H9 (cell line): ENCODE measurements around the gene PACSIN3. TPM values are rescaled to one million over a fixed set of nuclear protein-coding genes. Genes with fewer than 3 reads are reported as not detected.

Source experiments
- DNase-seq: peaks from one replicate; pipeline ENCODE4 v3.0.0-alpha.2; 2017
- H2AFZ ChIP-seq: one replicate; pipeline ENCODE4 v1.6.1; 2013; ENCODE audit warnings: mild to moderate bottlenecking, low read length, control low read depth, moderate library complexity
- H2AK5ac ChIP-seq: 2 replicates; pipeline ENCODE4 v1.6.1; 2013; ENCODE audit warnings: low read length, control low read depth, mixed read lengths; ENCODE audit not compliant: insufficient read length
- H2BK120ac ChIP-seq: one replicate; pipeline ENCODE4 v1.6.1; 2013; ENCODE audit warnings: low read depth, mild to moderate bottlenecking, low read length, control low read depth, inconsistent platforms; ENCODE audit not compliant: poor library complexity, severe bottlenecking
- H2BK12ac ChIP-seq: 2 replicates; pipeline ENCODE4 v1.6.1; 2013; ENCODE audit warnings: low read length, control low read depth, mixed read lengths, low read depth; ENCODE audit not compliant: insufficient read length
- H2BK15ac ChIP-seq: 2 replicates; pipeline ENCODE4 v1.6.1; 2013; ENCODE audit warnings: low read depth, low read length, control low read depth
- H2BK20ac ChIP-seq: one replicate; pipeline ENCODE4 v1.6.1; 2013; ENCODE audit warnings: low read depth, mild to moderate bottlenecking, low read length, control low read depth, inconsistent platforms; ENCODE audit not compliant: poor library complexity, severe bottlenecking
- H2BK5ac ChIP-seq: 2 replicates; pipeline ENCODE4 v1.6.1; 2013; ENCODE audit warnings: low read length, control low read depth, mixed read lengths; ENCODE audit not compliant: insufficient read length
- H3K14ac ChIP-seq: 2 replicates; pipeline ENCODE4 v1.6.1; 2013; ENCODE audit warnings: low read length, control low read depth; ENCODE audit not compliant: insufficient read depth
- H3K18ac ChIP-seq: 2 replicates; pipeline ENCODE4 v1.6.1; 2013; ENCODE audit warnings: low read depth, mild to moderate bottlenecking, mixed read lengths, low read length, control low read depth; ENCODE audit not compliant: insufficient read length
- H3K23ac ChIP-seq: 2 replicates; pipeline ENCODE4 v1.6.1; 2013; ENCODE audit warnings: low read length, control low read depth, mixed read lengths, low read depth; ENCODE audit not compliant: insufficient read length
- H3K23me2 ChIP-seq: 2 replicates; pipeline ENCODE4 v1.6.1; 2013; ENCODE audit warnings: low read depth, mild to moderate bottlenecking, mixed read lengths, low read length, control low read depth; ENCODE audit not compliant: insufficient read length, poor library complexity, severe bottlenecking
- H3K27ac ChIP-seq: 2 replicates; pipeline ENCODE4 v1.5.1; 2013; ENCODE audit warnings: low read length, control low read depth, mixed read lengths, low read depth; ENCODE audit not compliant: insufficient read length
- H3K27me3 ChIP-seq: 2 replicates; pipeline ENCODE4 v1.6.1; 2013; ENCODE audit warnings: low read length, control low read depth, inconsistent platforms; ENCODE audit not compliant: insufficient read depth
- H3K4ac ChIP-seq: 2 replicates; pipeline ENCODE4 v1.6.1; 2013; ENCODE audit warnings: low read depth, mild to moderate bottlenecking, control low read depth, inconsistent platforms, low read length, moderate library complexity
- H3K4me1 ChIP-seq: 2 replicates; pipeline ENCODE4 v1.6.1; 2013; ENCODE audit warnings: low read length, control low read depth, inconsistent platforms; ENCODE audit not compliant: insufficient read depth
- H3K4me2 ChIP-seq: 2 replicates; pipeline ENCODE4 v1.6.1; 2013; ENCODE audit warnings: low read length, control low read depth, mixed read lengths; ENCODE audit not compliant: insufficient read length, insufficient read depth
- H3K56ac ChIP-seq: 2 replicates; pipeline ENCODE4 v1.6.1; 2013; ENCODE audit warnings: low read depth, mild to moderate bottlenecking, mixed read lengths, low read length, control low read depth; ENCODE audit not compliant: insufficient read length
- H3K79me1 ChIP-seq: 2 replicates; pipeline ENCODE4 v1.6.1; 2013; ENCODE audit warnings: low read depth, mild to moderate bottlenecking, moderate library complexity, low read length, control low read depth, inconsistent platforms; ENCODE audit not compliant: insufficient read depth, poor library complexity, severe bottlenecking
- H3K79me2 ChIP-seq: 2 replicates; pipeline ENCODE4 v1.6.1; 2013; ENCODE audit warnings: low read length, control low read depth, inconsistent platforms; ENCODE audit not compliant: insufficient read depth
- H3K9ac ChIP-seq: 2 replicates; pipeline ENCODE4 v1.6.1; 2013; ENCODE audit warnings: low read length, control low read depth, mixed read lengths; ENCODE audit not compliant: insufficient read length; ENCODE audit errors: extremely low read depth
- H3K9me3 ChIP-seq: one replicate; pipeline ENCODE4 v1.6.1; 2013; ENCODE audit warnings: low read depth, low read length, inconsistent platforms; ENCODE audit not compliant: control insufficient read depth
- H3T11ph ChIP-seq: one replicate; pipeline ENCODE4 v1.6.1; 2013; ENCODE audit warnings: mild to moderate bottlenecking, low read length, control low read depth, inconsistent platforms
- H4K20me1 ChIP-seq: one replicate; pipeline ENCODE4 v1.6.1; 2013; ENCODE audit not compliant: control insufficient read depth, insufficient read length, insufficient read depth
- H4K5ac ChIP-seq: 2 replicates; pipeline ENCODE4 v1.6.1; 2013; ENCODE audit warnings: low read depth, mild to moderate bottlenecking, mixed read lengths, low read length, control low read depth; ENCODE audit not compliant: insufficient read length
- H4K8ac ChIP-seq: replicated peaks from 2 replicates; pipeline ENCODE4 v1.6.1; 2013; ENCODE audit warnings: low read length, control low read depth, mixed read lengths, low read depth; ENCODE audit not compliant: insufficient read length
- H4K91ac ChIP-seq: 2 replicates; pipeline ENCODE4 v1.6.1; 2013; ENCODE audit warnings: low read depth, mild to moderate bottlenecking, moderate library complexity, mixed read lengths, low read length, control low read depth; ENCODE audit not compliant: insufficient read length
- H3K27ac Mint-ChIP-seq, 3 experiments: 2 replicates in 2 of 3; 3 replicates in 1 of 3; pipeline ENCODE4 v1.8.0; 2020 to 2021; ENCODE audit warnings: mixed read lengths in 3 of 3, mild to moderate bottlenecking in 1 of 3, moderate library complexity in 1 of 3
- H3K27me3 Mint-ChIP-seq: 2 replicates; pipeline ENCODE4 v1.8.0; 2021; ENCODE audit warnings: low read depth, mild to moderate bottlenecking, moderate library complexity, mixed read lengths
- H3K36me3 Mint-ChIP-seq, 3 experiments: 2 replicates in 2 of 3; 3 replicates in 1 of 3; pipeline ENCODE4 v1.8.0; 2020 to 2021; ENCODE audit warnings: low read depth in 3 of 3, mixed read lengths in 3 of 3; ENCODE audit not compliant: insufficient read depth in 1 of 3
- H3K4me1 Mint-ChIP-seq, 2 experiments: 2 replicates each; pipeline ENCODE4 v1.8.0; 2020; ENCODE audit warnings: mixed read lengths in 2 of 2
- H3K4me3 Mint-ChIP-seq, 2 experiments: 2 replicates in 1 of 2; 3 replicates in 1 of 2; pipeline ENCODE4 v1.8.0; 2020 to 2021; ENCODE audit warnings: mild to moderate bottlenecking in 2 of 2, mixed read lengths in 2 of 2, moderate library complexity in 1 of 2
- H3K9me3 Mint-ChIP-seq, 2 experiments: 2 replicates in 1 of 2; 3 replicates in 1 of 2; pipeline ENCODE4 v1.8.0; 2020; ENCODE audit warnings: mild to moderate bottlenecking in 2 of 2, mixed read lengths in 2 of 2, moderate library complexity in 1 of 2
- CTCF ChIP-seq: fragments of 200-600 bp; sonication (generic); conservative IDR thresholded peaks from 3 replicates; pipeline ENCODE4 v1.8.0; 2021; ENCODE audit warnings: antibody characterized with exemption, mild to moderate bottlenecking
- WGBS: extraction: QIAGEN DNeasy Blood & Tissue Kit; methylation state at CpG from one replicate; pipeline ENCODE4 v1.1.7; 2013; ENCODE audit warnings: missing lambda C conversion rate, low lambda C conversion rate, mixed read lengths; ENCODE audit not compliant: insufficient read length; ENCODE audit errors: extremely low coverage; 5-methylcytosine and 5-hydroxymethylcytosine counted together
- total RNA-seq: library from RNA; stranded (reverse); gene quantifications from 2 replicates; pipeline ENCODE4 v1.2.1, GENCODE V29; 2021

Gene PACSIN3
- total RNA-seq, 1 experiment from 2014 or later, result 63.0 TPM

GRCh38 chr11:47188259-47188658 is 2.0 kb upstream of the PACSIN3 start:
- no peaks in the 10 kb centered on the region for H4K20me1 ChIP-seq
- H3K14ac ChIP-seq, result no peak overlapping the region
- no peak overlapping the region for H3K27ac ChIP-seq
- no peak overlapping the region for H3K56ac ChIP-seq
- no peak overlapping the region for H2BK120ac ChIP-seq
- Mint-ChIP-seq H3K36me3 (peaks cover 0 to 6% (median 5%) of the 10 kb centered on the region in 3 experiments; a peak in 4 of 7 replicates), H3K9me3 (no peaks in the 10 kb centered on the region), H3K4me1 (peaks cover 18 to 29% of the 10 kb centered on the region in 2 experiments), H3K27me3 (peaks cover 28% of the 10 kb centered on the region), H3K27ac (no peak overlapping the region), H3K4me3 (peak overlapping the region; percentile 71 to 91; a peak in 2 of 5 replicates)
- H2BK5ac ChIP-seq, result no peak overlapping the region
- no peaks in the 10 kb centered on the region for H3K79me1 ChIP-seq
- peaks cover 14% of the 10 kb centered on the region for H3K23me2 ChIP-seq
- H2AK5ac ChIP-seq, result no peak overlapping the region
- no CpG with 5 or more reads among the region's 1 CpG for WGBS
- no peak overlapping the region for H3T11ph ChIP-seq
- no peaks in the 10 kb centered on the region for H3K9me3 ChIP-seq
- no peak overlapping the region for H4K8ac ChIP-seq
- H3K27me3 ChIP-seq, result no peaks in the 10 kb centered on the region
- H3K4me2 ChIP-seq, result no peak overlapping the region
- H2AFZ ChIP-seq, result no peak overlapping the region
- no peak overlapping the region for H2BK20ac ChIP-seq
- no peak overlapping the region for H3K23ac ChIP-seq
- no peaks in the 10 kb centered on the region for H3K4me1 ChIP-seq
- no peak overlapping the region for H4K5ac ChIP-seq
- no peaks in the 10 kb centered on the region for H3K79me2 ChIP-seq
- H3K4ac ChIP-seq, result no peak overlapping the region
- no peak overlapping the region for H4K91ac ChIP-seq
- no peak overlapping the region for H3K18ac ChIP-seq
- H2BK15ac ChIP-seq, result no peak overlapping the region
- no peak for TF ChIP-seq CTCF
- H3K9ac ChIP-seq, result no peak overlapping the region
- DNase-seq, result no peak
- no peak overlapping the region for H2BK12ac ChIP-seq
